Keratinocyte (primary cell): ENCODE results near the gene ATP11A.

ENCODE experiments used
- CTCF ChIP-seq, 3 experiments: IDR thresholded peaks in 1 of 3; conservative IDR thresholded peaks in 1 of 3; optimal IDR thresholded peaks in 1 of 3; 2 replicates in 2 of 3; 3 replicates in 1 of 3; pipeline versions ENCODE3 to v1.5.1; 2011; ENCODE audit warnings: low read length in 3 of 3, mild to moderate bottlenecking in 3 of 3, moderate library complexity in 2 of 3, control low read depth in 1 of 3, inconsistent platforms in 1 of 3; ENCODE audit not compliant: insufficient read depth in 2 of 3; ENCODE audit errors: extremely low read depth in 1 of 3
- EZH2 ChIP-seq: IDR thresholded peaks from one replicate; pipeline ENCODE4 v1.6.1; 2012; ENCODE audit warnings: inconsistent platforms, mild to moderate bottlenecking, low read length, moderate library complexity

GRCh38 chr13:112675366-112675756 is 14.5 kb upstream of the ATP11A start:
- TF ChIP-seq CTCF (optimal IDR thresholded peaks at IDR 0.05 in 1 of 3, IDR thresholded peaks at IDR 0.05 in 1 of 3, conservative IDR thresholded peaks at IDR 0.05 in 1 of 3; ENCODE audit: extremely low read depth in 1 of 3, insufficient read depth in 2 of 3, low read length in 3 of 3) (no peak), EZH2 (no peak)
